HG02571 (cell line): ENCODE measurements around the gene SBK2.

Experiments
- ATAC-seq: cut with Tn5 transposase; IDR thresholded peaks from one replicate; pipeline ENCODE4 v1.9.1; 2021; ENCODE audit warnings: mild to moderate bottlenecking, moderate library complexity; ENCODE audit not compliant: unreplicated experiment

The SBK2 gene

DNA sequence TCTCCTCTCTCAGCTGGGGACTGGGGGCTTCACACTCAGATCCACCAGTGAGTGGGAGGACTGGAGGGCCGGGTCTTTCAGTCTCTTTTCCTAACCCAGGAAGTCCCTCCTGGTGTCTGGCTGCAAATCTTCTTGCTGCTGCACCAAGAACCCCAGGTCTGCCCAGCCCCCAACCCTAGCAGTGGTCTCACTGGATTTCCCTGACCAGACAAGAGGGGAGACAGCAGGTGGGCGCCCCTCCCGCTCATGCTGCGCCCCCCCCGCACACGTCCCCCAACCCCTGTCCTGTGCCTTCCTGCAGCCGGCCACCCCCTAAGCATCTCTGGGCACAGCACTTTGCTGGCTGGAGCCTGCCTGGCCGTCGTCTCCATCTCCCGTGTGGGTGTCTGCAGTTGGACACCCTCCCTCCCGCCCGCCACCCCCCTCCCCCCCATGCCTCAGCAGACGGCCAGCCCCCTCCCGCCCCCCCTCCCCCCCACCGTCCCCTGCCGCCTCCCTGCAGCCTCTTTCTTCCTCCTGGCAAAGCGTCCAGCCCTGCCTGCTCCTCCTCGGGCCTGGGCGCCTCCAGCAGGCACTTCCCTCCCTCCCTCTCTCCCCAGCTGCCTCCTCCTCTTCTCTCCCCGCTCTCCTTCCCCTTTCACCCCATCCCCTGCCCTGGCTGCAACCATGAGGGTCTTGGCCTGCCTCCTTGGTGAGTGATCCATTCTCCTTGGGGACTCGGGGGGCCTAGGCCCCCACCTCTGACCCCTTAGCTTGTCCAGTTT is 48.8 kb downstream of the SBK2 start, which contains the start of gene SSC5D:
TSS of gene SSC5D (plus strand) at position 513 of the 764 bp plus-strand sequence. CDS start at position 667, 154 bp downstream.
- ATAC-seq = no peak

DNA sequence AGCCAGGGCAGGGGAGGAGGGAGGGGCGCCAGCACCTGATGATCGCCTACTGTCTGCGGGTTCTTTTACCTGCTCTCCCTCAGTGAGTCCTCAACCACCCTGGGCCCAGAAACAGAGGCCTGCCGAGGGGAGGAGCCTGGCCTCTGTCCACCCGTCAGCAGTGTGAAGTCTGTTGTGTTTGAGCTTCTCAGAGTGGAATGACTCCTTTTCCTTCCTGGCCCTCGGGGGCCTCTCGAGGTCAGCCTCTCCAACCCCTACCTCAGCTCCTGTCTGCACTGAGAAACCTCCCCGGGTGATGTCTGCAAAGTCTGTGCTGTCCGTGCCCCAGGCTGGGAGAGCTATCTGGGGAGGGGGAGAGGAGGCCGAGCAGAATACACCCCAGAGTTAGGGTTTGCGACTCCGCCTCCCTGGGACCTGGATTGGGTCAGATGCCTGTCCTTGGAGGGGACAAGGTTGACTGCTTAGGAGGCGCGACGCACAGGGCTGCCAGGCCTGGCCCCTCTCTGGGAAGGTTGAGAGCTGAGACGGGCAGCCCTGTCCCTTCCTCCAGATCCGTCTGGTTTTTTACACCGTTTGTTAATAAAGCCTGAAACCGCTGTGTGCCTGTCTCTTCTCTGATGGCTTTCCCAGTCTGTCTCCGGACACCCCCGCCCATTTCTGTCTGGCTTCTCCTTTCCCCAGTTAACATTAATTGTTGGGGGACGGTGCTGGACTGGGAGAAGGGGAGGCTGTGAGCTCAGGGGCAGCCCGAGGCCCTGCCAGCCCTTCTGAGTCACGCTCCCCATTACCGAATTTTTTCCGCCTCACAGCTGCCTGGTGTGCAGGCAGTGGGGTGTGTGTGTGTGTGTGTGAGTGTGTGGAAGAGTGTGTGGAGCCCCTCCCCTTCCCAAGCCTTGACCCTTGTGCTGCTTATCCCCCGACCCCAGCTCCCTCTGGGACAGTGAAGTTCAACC is 49.7 kb downstream of the SBK2 start:
- no peak for ATAC-seq

DNA sequence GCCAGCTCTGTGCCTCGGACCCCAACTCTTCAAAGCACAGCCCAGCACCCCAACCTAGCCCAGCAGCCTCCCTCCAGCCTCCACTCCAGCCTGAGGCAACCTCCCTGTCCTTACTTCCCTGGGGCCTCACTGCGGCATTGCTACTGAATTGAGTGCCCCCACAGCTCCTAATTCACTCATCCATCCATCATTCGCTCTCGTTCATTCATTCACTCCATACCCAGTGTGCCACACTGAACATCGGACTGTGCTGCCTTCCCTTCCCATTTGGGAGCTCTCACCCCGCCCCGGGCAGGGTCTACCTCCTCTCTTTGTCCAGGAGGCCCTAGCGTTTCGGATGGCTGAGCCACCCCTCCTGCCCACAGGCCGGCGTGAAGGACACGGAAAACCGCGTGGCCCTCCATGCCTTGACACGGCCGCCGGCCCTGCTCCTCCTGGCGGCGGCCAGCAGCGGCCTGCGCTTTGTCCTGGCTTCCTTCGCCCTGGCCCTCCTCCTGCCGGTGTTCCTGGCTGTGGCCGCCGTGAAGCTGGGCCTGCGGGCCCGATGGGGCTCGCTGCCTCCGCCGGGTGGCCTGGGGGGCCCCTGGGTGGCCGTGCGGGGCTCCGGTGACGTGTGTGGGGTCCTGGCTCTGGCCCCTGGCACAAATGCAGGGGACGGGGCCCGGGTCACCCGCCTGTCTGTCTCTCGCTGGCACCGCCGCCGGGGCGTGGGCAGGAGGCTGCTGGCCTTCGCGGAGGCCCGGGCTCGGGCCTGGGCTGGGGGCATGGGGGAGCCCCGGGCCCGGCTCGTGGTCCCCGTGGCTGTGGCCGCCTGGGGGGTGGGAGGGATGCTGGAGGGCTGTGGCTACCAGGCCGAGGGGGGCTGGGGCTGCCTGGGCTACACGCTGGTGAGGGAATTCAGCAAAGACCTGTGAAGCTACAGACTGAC is 50.6 kb downstream of the SBK2 start:
- ATAC-seq = no peak

DNA sequence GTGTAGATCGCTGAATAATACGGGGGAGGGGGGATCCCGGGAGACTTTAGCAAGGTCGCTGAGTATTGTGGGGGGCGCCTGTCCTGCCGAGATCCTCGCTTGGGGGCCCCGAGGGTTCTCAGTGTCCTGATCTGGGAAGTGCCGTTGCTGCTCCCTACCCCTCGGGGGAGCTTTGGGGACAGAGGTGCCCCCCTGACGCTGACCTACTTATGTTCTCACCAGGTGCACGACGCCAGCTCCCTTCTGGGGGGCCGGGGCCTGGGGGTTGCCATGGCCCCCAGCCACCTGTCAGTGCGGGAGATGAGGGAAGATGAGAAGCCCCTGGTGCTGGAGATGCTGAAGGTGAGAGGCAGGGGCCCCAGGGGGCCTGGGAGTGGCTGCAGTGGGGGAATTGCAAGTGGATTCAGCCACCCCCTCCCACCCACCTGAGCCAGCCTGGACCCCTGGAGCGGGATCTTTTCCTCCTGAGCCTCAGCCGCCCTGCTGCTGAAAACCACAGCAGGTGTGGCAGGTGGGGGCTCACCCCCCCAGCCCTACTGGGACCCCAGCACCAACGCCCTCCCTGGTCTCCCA is 51.4 kb downstream of the SBK2 start:
- no peak for ATAC-seq

DNA sequence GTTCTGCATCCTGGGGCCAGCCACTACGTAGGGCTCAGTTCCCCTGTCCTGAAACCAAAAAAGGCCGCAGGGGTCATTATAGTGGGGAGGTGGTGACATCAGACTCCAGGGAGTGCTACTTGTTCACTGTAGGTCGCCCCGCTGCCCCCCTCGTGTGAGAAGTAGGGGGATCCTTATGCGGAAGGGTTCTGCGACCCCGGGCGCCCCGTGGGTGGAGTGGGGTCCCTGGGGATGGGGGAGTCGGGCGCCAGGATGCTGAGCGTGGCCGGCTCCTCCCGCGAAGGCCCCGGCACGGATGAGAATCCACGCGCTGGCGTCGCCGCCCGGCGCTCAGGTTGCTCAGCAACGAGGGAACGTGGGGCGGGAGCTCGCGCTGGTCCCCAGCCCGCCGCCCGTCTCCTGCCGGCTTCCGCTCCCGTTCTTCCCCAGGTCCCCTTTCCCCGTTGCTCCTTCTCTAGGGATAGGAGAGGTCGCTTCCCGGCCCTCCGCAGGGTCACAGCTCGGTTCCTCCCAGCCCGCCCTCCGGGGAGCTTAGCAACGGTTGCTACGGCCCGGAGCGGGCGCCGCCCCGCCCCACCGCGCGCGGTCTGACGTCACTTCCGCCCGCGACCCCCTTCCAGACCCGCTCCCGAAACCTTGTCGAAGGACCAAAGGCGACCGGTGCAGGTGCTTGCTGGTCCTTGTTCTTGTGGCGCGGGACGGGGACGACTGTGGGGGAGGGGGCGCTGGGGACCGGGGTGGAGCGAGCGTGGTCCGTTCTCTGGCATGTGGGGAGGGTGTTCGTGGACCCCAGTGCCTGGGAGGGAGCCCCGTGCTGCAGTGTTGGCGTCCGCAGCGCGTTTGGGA is 52.1 kb downstream of the SBK2 start, which contains the start of gene NAT14:
TSS of gene NAT14 (plus strand) at position 596 of the 846 bp plus-strand sequence. CDS start 521 bp downstream, outside the sequence.
- ATAC-seq = peak; percentile 49

DNA sequence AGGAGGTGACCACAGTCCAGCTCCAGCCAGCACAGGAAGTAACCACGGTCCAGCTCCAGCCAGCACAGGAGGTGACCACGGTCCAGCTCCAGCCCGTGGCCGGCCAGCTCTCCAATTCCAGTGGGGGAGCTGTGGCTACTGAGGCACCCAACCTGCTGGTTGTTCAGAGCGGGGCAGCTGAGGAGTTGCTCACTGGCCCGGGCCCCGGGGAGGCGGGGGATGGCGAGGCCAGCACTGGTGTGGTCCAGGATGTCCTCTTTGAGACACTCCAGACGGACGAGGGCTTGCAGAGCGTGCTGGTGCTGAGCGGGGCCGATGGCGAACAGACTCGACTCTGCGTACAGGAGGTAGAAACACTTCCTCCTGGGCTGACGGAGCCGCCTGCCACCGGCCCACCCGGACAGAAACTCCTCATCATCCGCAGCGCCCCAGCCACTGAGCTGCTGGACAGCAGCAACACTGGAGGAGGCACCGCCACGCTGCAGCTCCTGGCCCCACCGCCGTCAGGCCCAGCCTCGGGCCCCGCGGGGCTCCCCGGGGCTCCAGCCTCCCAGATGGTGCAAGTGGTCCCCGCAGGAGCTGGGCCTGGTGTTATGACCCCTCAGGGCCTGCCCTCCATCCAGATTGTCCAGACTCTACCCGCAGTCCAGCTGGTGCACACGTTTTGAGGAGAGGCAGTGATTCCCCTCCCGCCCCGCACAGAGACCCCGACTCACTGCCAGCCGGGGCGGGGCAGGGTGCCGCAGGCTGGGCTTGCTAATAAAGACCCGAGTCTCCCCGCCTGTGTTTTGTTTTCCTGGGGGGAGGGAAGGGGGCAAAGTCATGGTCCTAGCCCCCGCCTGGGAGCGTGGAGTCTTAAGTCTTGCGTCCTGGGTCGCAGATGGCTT is 53.0 kb downstream of the SBK2 start:
- no peak for ATAC-seq

DNA sequence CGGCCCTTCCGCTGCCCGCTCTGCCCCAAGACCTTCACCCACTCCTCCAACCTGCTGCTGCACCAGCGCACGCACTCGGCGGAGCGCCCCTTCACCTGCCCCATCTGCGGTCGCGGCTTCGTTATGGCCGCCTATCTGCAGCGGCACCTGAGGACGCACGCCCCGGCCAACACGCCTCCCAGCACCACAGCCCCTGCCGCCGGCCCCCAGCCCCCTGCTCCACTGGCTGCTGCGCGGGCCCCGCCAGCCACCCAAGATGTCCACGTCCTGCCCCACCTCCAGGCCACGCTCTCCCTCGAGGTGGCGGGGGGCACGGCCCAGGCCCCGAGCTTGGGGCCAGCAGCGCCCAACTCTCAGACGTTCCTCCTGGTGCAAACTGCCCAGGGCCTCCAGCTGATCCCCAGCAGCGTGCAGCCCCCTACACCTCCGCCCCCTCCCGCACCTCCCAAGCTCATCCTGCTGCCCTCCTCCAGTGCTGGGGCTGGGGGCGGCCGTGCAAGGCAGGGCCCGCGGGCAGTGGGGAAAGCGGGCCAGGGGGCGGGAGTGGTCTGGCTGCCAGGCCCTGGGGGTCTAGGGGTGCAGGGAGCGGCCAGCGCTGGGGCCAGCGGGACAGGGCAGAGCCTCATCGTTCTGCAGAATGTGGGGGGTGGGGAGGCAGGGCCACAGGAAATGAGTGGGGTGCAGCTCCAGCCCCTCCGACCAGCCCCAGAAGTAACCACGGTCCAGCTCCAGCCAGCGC is 53.8 kb downstream of the SBK2 start:
- ATAC-seq = no peak

DNA sequence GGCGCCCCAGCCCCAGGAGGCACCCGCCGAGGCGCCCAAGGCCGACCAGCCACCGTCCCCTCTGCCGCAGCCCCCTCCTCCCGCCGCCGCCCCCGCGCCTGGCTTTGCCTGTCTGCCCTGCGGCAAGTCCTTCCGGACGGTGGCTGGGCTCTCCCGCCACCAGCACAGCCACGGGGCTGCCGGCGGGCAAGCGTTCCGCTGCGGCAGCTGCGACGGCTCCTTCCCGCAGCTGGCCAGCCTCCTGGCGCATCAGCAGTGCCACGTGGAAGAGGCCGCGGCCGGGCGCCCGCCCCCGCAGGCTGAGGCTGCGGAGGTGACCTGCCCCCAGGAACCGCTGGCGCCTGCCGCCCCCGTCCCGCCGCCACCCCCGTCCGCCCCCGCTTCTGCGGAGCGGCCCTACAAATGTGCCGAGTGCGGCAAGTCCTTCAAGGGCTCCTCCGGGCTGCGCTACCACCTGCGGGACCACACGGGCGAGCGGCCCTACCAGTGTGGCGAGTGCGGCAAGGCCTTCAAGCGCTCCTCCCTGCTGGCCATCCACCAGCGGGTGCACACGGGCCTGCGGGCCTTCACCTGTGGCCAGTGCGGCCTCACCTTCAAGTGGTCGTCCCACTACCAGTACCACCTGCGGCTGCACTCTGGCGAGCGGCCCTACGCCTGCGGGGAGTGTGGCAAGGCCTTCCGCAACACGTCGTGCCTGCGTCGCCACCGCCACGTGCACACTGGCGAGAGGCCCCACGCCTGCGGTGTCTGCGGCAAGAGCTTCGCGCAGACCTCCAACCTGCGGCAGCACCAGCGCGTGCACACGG is 54.6 kb downstream of the SBK2 start:
- ATAC-seq = no peak

DNA sequence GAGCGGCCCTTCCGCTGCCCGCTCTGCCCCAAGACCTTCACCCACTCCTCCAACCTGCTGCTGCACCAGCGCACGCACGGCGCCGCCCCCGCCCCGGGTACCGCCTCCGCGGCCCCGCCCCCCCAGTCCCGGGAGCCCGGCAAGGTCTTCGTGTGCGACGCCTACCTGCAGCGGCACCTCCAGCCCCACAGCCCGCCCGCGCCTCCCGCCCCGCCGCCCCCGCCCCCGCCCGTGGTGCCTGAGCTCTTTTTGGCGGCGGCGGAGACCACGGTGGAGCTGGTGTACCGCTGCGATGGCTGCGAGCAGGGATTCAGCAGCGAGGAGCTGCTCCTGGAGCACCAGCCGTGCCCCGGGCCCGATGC is 55.2 kb downstream of the SBK2 start:
- ATAC-seq = no peak

DNA sequence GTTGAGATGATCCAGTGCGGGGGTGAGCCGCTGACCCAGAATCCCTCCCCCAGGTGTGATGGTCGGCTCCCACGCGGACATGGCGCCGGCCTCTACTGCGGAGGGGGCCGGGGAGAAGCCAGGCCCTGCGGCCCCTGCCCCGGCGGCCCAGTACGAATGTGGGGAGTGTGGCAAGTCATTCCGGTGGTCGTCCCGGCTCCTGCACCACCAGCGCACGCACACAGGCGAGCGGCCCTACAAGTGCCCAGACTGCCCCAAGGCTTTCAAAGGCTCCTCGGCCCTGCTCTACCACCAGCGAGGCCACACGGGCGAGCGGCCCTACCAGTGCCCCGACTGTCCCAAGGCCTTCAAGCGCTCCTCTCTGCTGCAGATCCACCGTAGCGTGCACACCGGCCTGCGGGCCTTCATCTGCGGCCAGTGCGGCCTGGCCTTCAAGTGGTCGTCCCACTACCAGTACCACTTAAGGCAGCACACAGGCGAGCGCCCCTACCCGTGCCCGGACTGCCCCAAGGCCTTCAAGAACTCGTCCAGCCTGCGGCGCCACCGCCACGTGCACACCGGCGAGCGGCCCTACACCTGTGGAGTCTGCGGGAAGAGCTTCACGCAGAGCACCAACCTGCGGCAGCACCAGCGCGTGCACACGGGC is 55.7 kb downstream of the SBK2 start:
- ATAC-seq = no peak

DNA sequence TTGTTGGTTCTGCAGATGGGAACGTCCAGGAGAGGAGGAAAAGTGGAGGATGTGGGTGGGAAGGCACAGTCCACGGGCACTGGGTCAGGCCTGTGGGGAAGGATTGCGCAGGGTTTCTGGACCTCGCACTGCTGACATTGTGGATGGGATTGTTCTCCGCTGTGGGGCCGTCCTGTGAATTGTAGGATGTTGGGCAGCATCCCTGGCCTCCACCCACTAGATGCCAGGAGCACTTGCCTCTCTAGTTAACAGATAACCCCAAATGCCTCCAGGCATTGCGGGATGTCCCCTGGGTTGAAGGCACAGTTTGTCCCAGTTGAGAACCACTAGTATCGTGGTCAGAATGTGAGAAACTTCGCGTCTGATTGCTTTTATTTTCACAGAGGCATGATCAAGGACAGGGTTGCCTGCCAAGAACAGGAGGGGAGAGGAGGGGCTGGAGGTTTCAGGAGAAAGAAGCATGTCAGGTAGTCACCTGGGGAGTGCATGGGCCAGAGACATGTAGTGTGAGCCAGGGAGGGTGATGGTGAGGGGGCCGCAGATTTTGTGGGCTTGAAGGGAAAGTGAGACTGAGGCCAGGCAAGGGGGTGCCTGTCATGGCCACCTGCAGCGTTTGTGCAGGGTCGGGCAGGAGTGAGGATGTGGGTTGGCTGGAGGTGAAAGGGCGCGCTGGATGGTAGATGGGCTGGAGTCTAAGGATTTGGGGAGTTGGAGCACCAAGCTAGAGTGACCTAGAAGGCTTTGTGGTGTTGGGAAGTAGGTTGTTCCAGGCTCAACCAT is 57.3 kb downstream of the SBK2 start:
- no peak for ATAC-seq

DNA sequence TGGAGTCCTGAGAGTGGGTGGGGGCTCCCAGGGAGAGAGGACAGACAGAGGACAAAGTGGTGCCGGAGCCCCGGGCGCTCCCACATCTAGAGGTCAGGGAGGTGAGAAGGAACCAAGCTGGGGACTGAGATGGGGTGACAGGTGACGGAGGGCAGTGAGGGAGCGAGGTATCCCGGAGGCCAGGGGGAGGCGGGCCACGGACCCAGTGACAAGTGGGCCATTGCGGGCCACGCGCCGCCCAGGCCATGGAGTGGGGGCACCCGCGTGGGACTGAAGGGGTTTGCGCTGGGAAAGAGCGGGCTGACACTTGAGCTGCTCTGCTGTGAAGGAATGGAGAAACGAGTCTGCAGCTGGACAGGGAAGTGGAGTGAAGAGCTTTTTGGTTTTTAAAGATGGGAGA is 57.9 kb downstream of the SBK2 start:
- no peak for ATAC-seq
